C4-2B (cell line): Measurements from ENCODE around the gene COL24A1.
"Not testable (repeated sequence)": the region's sequence is repeated elsewhere in the genome, so short reads cannot be mapped to it uniquely, and the experiment has no call there.

Experiments
- H3K27ac ChIP-seq: fragments of 450-650 bp; 2 replicates; pipeline ENCODE4 v1.5.1; 2017
- CTCF ChIP-seq: fragments of 450-650 bp; conservative IDR thresholded peaks from 2 replicates; pipeline ENCODE4 v1.5.1; 2017; ENCODE audit warnings: mild to moderate bottlenecking
- ZFX ChIP-seq: fragments of 450-650 bp; IDR thresholded peaks from 2 replicates; pipeline ENCODE4 v1.6.1; 2017

COL24A1 gene

GRCh38 chr1:85976516-85977205 lies 179.9 kb downstream of the COL24A1 start:
- H3K27ac ChIP-seq: no peak overlapping the region
- no peak for TF ChIP-seq ZFX
- no peak for TF ChIP-seq CTCF

- TF ChIP-seq ZFX: no peak
- no peak for TF ChIP-seq CTCF
- H3K27ac ChIP-seq: no peak overlapping the region
Measured at GRCh38 chr1:85975912-85976371, 180.6 kb downstream of the COL24A1 start.

- TF ChIP-seq ZFX (no peak), CTCF (no peak)
- H3K27ac ChIP-seq: no peak overlapping the region
Measured at GRCh38 chr1:85962457-85962856, 194.1 kb downstream of the COL24A1 start.

- H3K27ac ChIP-seq: no peak overlapping the region
- no peak for TF ChIP-seq ZFX
- TF ChIP-seq CTCF: no peak
Measured at GRCh38 chr1:85957760-85958159, 198.8 kb downstream of the COL24A1 start.

- H3K27ac ChIP-seq: not testable (repeated sequence)
Measured at GRCh38 chr1:85955218-85955617, 201.4 kb downstream of the COL24A1 start.

- TF ChIP-seq ZFX (no peak), CTCF (no peak)
- no peak overlapping the region for H3K27ac ChIP-seq
Measured at GRCh38 chr1:85952460-85952859, 204.1 kb downstream of the COL24A1 start.

GRCh38 chr1:85947186-85947585 lies 209.4 kb downstream of the COL24A1 start:
- H3K27ac ChIP-seq: no peak overlapping the region
- no peak for TF ChIP-seq CTCF
- no peak for TF ChIP-seq ZFX

GRCh38 chr1:85943945-85944344 lies 212.6 kb downstream of the COL24A1 start:
- H3K27ac ChIP-seq: no peak overlapping the region
- no peak for TF ChIP-seq ZFX
- no peak for TF ChIP-seq CTCF
